Body of pancreas (tissue), 4 donors: ENCODE measurements around the gene DMBX1. TPM values are rescaled to one million over a fixed set of nuclear protein-coding genes. Genes with fewer than 3 reads are reported as not detected.
A peak's percentile ranks its signal among the peaks of the same experiment; 100 is the strongest.

Experiments
- ATAC-seq: fragments of 150-250 bp; one replicate; pipeline ENCODE4 v1.9.1; 2016
- DNase-seq, 4 donors: peaks; one replicate each; pipeline ENCODE4 v3.0.0-alpha.2; 2019
- H3K27ac ChIP-seq, 4 donors: fragments of 200-600 bp; sonication (generic); 1 replicate in 3 of 4; 2 replicates in 1 of 4; pipeline versions ENCODE4 v1.5.1 to v1.6.1; 2016 to 2019; ENCODE audit warnings: mild to moderate bottlenecking in 1 of 4, mixed read lengths in 1 of 4, moderate library complexity in 1 of 4
- H3K27me3 ChIP-seq, 2 donors: fragments of 200-600 bp; sonication (generic); one replicate each; pipeline ENCODE4 v1.6.0; 2016; ENCODE audit warnings: mild to moderate bottlenecking in 1 of 2
- H3K36me3 ChIP-seq, 2 donors: fragments of 200-600 bp; sonication (generic); replicated peaks in 1 of 2; 2 replicates each; pipeline ENCODE4 v1.5.1; 2016; ENCODE audit warnings: low read depth in 2 of 2; ENCODE audit not compliant: insufficient read depth in 1 of 2
- H3K4me1 ChIP-seq: fragments of 200-600 bp; sonication (generic); one replicate; pipeline ENCODE4 v1.6.0; 2016
- H3K4me3 ChIP-seq, 2 donors: fragments of 200-600 bp; sonication (generic); 1 replicate in 1 of 2; 2 replicates in 1 of 2; pipeline ENCODE4 v1.5.1; 2016 to 2019
- H3K9me3 ChIP-seq, 3 donors: fragments of 200-600 bp; sonication (generic); 1 replicate in 2 of 3; 2 replicates in 1 of 3; pipeline ENCODE4 v1.5.1; 2016
- POLR2A ChIP-seq, 3 donors: fragments of 450-650 bp; IDR thresholded peaks; one replicate each; pipeline ENCODE4 v1.6.1; 2016; ENCODE audit warnings: antibody characterized with exemption in 3 of 3, mild to moderate bottlenecking in 2 of 3
- WGBS, 2 donors: methylation state at CpG; one replicate each; pipeline ENCODE4 v1.1.5; 2017; 5-methylcytosine and 5-hydroxymethylcytosine counted together
- intact Hi-C: fragments of 100-400 bp; cut with DNase I; formaldehyde crosslinking; loops from one replicate; pipeline ENCODE4 v1.15.1; 2023
- total RNA-seq, 2 donors: library from RNA; depleted of rRNA; stranded (reverse); fragments of >200 nt; gene quantifications; one replicate each; pipeline ENCODE4 v1.1.0, GENCODE V29; 2016
- TF ChIP-seq, protein P1 (sequence below), 7 experiments: fragments of 450-650 bp in 4 of 7; fragments of 200-600 bp in 3 of 7; sonication (generic) in 3 of 7; IDR thresholded peaks; one replicate each; pipeline ENCODE4 v1.5.1; 2016 to 2019; ENCODE audit warnings: antibody characterized with exemption in 7 of 7

The DMBX1 gene
- total RNA-seq, 2 donors from 2014 or later: not detected

DNA sequence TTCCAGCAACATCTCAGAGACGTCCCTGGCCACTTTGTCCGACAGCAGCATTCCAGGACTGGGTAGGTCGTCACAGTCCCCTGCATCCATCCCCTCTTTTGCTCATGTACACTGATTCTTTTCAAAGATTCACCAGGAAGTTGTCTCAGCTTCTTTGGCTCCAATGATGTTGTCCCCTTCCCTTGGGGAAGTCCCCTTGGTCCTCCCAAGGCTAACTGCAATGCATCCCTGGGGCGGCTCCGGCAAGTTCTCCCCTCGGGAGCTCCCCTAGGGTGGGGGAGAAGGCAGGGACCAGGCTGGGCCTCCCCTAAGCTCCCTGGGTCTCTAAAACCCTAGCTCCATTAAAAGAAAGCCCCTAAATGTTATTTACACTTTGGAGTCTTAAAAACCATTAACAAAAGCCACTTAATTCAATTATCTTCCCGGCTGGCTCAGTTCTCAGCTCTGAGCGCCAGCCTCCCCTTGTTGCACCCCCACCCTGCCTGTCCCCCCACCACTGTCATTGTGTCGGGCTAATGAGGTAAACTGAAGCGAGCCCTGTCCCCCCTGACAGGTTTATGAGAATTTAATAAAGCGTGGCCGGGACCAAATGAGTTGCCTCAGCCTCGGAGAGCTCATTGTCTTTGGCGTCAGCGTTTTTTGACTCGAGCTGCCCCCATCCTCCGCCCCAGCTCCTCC is 36.5 kb downstream of the DMBX1 start:
- H3K9me3 ChIP-seq: no peaks in the 10 kb centered on the region
- 70 to 88% methylated on average over 16 to 17 of the region's 17 CpGs for WGBS, 2 donors
- no peaks in the 10 kb centered on the region for H3K36me3 ChIP-seq
- no peak overlapping the region for H3K4me3 ChIP-seq
- H3K27me3 ChIP-seq: no peaks in the 10 kb centered on the region
- no peak for TF ChIP-seq POLR2A (IDR thresholded peaks at IDR 0.05)
- TF ChIP-seq, protein P1, sequence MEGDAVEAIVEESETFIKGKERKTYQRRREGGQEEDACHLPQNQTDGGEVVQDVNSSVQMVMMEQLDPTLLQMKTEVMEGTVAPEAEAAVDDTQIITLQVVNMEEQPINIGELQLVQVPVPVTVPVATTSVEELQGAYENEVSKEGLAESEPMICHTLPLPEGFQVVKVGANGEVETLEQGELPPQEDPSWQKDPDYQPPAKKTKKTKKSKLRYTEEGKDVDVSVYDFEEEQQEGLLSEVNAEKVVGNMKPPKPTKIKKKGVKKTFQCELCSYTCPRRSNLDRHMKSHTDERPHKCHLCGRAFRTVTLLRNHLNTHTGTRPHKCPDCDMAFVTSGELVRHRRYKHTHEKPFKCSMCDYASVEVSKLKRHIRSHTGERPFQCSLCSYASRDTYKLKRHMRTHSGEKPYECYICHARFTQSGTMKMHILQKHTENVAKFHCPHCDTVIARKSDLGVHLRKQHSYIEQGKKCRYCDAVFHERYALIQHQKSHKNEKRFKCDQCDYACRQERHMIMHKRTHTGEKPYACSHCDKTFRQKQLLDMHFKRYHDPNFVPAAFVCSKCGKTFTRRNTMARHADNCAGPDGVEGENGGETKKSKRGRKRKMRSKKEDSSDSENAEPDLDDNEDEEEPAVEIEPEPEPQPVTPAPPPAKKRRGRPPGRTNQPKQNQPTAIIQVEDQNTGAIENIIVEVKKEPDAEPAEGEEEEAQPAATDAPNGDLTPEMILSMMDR (IDR thresholded peaks at IDR 0.05): no peak
- intact Hi-C loops: loop anchor here (5.0 kb wide), 1 partner anchor 49 kb away; no protein-coding TSS in a partner anchor
- peaks cover 20% of the 10 kb centered on the region for H3K4me1 ChIP-seq
- DNase-seq: no peak
- no peak for ATAC-seq
- no peak overlapping the region for H3K27ac ChIP-seq

DNA sequence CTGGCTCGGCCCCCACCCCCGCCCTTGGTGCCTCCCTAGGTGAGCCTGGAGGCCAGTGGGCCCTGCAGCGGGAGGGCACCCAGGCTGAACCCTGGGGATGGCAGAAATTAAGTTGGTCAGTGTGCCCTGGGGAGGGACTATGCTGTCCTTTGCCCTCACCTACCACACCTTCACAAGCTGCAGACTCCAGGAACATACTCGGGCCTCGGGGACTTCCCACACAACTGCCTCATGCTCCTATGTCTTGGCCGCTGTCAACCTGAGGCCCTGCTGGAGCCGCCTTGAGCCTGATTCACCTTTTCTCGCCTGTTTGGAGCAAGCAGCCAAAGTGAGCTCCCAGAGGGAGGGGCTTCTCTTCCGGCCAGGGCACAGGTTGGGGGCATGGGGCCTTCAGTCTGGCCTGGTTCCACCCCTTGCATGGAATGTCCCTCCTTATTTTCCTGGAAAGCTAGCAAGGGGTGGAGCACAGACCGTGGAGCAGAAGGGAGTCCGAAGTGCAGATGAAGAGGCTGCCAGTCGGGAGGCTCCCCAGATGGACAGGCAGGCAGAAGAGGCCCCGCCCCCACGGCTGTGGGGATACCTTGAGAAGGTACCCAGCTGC is 37.2 kb downstream of the DMBX1 start:
- 10 to 45% methylated on average over 2 to 14 of the region's 14 CpGs for WGBS, 2 donors
- Histone ChIP-seq H3K4me1 (peaks cover 19% of the 10 kb centered on the region), H3K27me3 (no peaks in the 10 kb centered on the region), H3K4me3 (no peak overlapping the region), H3K36me3 (no peaks in the 10 kb centered on the region), H3K27ac (no peak overlapping the region), H3K9me3 (no peaks in the 10 kb centered on the region)
- ATAC-seq (no peak), DNase-seq (peak in 3 of 4 donors; percentile 8 to 48 (median 20))
- intact Hi-C loops: loop anchor here (5.0 kb wide), 1 partner anchor 49 kb away; no protein-coding TSS in a partner anchor
- TF ChIP-seq, protein P1 (IDR thresholded peaks at IDR 0.05): no peak
- TF ChIP-seq POLR2A (IDR thresholded peaks at IDR 0.05): no peak

DNA sequence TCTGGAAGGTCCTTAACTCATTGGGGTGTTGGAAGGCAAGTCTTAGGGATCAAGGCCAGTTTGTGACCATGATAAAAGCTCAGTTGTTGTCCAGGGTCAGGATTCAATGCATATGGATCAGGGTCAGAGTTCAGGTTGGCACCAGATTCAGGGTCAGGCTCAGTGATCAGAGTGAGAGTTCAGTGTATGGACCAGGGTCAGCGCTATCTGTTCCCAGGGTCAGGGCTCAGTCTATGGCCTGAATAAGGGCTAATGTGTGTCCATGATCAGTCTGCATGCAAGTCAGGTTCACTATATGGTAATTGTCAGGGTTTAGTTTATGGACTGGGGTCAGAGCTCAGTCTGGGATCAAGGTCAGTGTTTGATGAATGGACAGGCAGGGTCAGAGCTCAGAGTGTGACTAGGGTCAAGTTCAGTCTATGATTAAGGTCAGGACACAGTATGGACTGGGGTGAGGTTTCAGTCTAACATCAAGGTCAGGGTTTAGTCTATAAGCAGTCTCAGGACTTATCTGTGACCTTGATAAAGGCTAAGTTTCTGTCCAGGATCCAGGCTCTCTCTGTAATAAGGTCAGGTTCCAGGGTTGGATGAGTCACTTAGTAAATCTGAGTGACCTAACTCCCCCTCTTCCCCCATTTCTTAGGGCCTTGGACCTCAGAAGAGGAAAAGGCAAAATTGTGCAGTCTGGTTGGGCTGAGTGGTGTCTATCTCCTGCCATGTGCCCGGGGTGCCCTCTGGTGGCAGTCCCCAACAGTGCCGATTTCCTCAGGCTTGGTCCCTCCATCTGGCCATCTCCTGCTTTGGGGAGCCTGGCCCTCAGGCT is 38.0 kb downstream of the DMBX1 start:
- no peaks in the 10 kb centered on the region for H3K27me3 ChIP-seq

DNA sequence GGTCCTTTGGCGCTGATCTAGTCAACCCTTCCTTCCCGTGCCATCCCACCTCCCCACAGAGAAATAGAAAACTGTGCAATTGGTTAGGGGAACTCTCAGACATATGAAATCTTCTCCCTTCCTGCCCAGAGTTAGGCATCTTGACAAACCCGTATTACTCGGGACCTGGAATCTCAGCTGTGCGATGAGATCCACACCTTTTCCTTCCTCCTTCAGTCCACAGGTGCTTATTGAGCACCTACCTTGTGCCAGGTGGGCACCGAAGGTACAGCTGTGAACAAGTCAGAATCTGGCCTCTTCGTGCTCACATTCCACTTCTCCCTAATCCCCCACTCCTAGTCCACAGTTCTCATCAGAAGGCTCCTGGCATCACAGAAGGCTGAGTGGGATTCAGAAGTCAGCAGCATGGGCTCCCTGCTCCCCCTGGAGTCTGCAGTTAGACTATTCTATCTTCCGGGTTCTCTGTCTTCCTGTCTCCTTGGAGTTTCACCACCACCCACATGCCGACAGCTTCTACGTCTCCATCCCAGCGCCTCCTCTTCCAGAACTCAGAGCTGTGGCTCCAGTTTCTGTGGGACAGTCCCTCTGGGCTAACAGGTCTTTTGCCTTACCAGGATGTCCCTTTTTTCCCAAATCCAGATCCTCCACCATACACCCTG is 38.8 kb downstream of the DMBX1 start:
- ATAC-seq (no peak), DNase-seq (no peak)
- intact Hi-C loops: loop anchor here (5.0 kb wide), 1 partner anchor 51 kb away; no protein-coding TSS in a partner anchor
- Histone ChIP-seq H3K4me3 (no peak overlapping the region), H3K27ac (no peak overlapping the region), H3K9me3 (no peaks in the 10 kb centered on the region), H3K36me3 (no peaks in the 10 kb centered on the region), H3K4me1 (peaks cover 9% of the 10 kb centered on the region), H3K27me3 (no peaks in the 10 kb centered on the region)
- no peak for TF ChIP-seq POLR2A (IDR thresholded peaks at IDR 0.05)
- TF ChIP-seq, protein P1 (IDR thresholded peaks at IDR 0.05): no peak
- WGBS, 2 donors: 31 to 42% methylated on average over 11 of the region's 11 CpGs

More for the DNA sequence above, 38.0 kb downstream of the DMBX1 start:
- WGBS, 2 donors: 33% methylated on average over 3 of the region's 3 CpGs
- ATAC-seq (peak; percentile 83), DNase-seq (peak; percentile 86 to 90 (median 86))
- Histone ChIP-seq H3K36me3 (no peaks in the 10 kb centered on the region), H3K4me3 (no peak overlapping the region), H3K27ac (no peak overlapping the region), H3K9me3 (no peaks in the 10 kb centered on the region), H3K4me1 (peaks cover 10% of the 10 kb centered on the region)
- TF ChIP-seq POLR2A (IDR thresholded peaks at IDR 0.05): no peak
- TF ChIP-seq, protein P1 (IDR thresholded peaks at IDR 0.05): peak; percentile 88 to 95 (median 93)
- intact Hi-C loops: loop anchor here (5.0 kb wide), 1 partner anchor 50 kb away; no protein-coding TSS in a partner anchor
